Inferior parietal cortex (tissue), 1 donor: Measurements from ENCODE around the gene ME1.
"Not testable (repeated sequence)": the region's sequence is repeated elsewhere in the genome, so short reads cannot be mapped to it uniquely, and the experiment has no call there.

Source experiments
- DNase-seq: peaks from one replicate; pipeline ENCODE4 v3.0.0-alpha.2; 2016; ENCODE audit errors: extremely low spot score

ME1 gene

GRCh38 chr6:83352424-83353061 is 78.3 kb downstream of the ME1 start:
- no peak for DNase-seq

GRCh38 chr6:83343121-83343520 is 87.7 kb downstream of the ME1 start:
- DNase-seq: no peak

DNA sequence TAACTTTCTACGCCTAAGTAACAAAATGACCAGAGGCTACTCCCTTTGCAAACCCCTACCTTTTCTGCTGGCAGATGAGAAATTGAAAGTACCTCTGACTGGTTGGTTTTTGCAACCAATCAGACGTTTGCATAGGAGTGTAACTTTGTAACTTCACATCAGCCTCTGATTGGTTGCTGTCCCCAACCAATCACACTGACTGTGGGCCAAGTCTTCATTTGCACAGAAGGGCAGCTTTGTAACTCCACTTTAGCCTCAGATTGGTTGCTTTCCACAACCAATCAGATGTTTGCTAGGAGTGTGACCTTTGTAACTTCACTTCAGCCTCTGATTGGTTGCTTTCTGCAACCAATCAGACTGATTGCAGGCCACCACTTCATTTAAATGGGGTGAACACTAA is 89.1 kb downstream of the ME1 start:
- no peak for DNase-seq

DNA sequence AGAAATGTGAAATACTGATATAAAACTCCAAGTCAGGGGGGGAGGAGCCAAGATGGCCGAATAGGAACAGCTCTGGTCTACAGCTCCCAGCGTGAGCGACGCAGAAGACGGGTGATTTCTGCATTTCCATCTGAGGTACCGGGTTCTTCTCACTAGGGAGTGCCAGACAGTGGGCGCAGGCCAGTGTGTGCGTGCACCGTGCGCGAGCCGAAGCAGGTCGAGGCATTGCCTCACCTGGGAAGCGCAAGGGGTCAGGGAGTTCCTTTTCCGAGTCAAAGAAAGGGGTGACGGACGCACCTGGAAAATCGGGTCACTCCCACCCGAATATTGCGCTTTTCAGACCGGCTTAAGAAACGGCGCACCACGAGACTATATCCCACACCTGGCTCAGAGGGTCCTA is 96.9 kb downstream of the ME1 start:
- not testable (repeated sequence) for DNase-seq

GRCh38 chr6:83333500-83333899 is 97.4 kb downstream of the ME1 start:
- DNase-seq: no peak

- DNase-seq: no peak
Measured at GRCh38 chr6:83314693-83315092, 116.2 kb downstream of the ME1 start.

GRCh38 chr6:83313882-83314281 is 117.0 kb downstream of the ME1 start:
- no peak for DNase-seq

DNA sequence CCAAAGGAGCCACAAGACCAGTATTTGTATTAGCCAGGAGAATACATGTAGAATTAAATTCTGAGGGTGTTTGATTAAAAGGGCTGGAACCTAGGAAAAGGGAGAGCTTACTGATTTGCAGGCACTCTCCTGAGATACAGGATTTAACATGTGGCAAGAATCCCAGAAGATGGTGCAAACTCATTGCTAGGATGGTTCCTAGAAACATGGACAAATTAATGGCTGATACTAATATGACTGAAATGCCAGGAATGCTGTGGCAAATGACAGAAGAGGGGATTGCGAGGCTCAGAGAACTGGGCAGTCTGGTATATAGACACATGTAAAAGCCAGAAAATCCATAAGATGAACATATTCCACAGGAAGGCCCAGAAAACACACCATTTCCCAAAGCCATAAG is 119.6 kb downstream of the ME1 start:
- DNase-seq: no peak

- no peak for DNase-seq
Measured at GRCh38 chr6:83310046-83310445, 120.8 kb downstream of the ME1 start.

DNA sequence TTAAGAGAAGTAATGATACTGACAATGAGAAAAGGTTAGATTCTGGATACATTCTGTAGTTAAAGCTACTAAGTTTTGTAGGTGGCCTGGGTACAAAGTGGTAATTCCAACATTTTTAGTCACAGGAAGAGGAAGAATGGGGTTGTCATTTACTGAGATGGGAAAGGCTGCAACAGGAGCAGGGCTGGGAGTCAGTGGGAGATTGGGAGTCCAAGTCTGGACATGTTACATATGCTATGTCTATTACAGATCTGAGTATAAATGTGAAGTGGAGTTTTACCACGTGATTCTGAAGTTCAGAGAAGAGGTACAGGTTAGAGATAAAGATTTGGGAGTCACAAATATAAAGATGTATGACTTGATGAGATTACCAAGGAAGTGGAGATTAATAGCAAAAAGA is 121.5 kb downstream of the ME1 start:
- no peak for DNase-seq

- no peak for DNase-seq
Measured at GRCh38 chr6:83308833-83309232, 122.0 kb downstream of the ME1 start.

GRCh38 chr6:83307849-83308248 is 123.0 kb downstream of the ME1 start:
- no peak for DNase-seq

- DNase-seq: no peak
Measured at GRCh38 chr6:83303426-83303825, 127.4 kb downstream of the ME1 start.

- DNase-seq: no peak
Measured at GRCh38 chr6:83294676-83295075, 136.2 kb downstream of the ME1 start.

- DNase-seq: no peak
Measured at GRCh38 chr6:83292900-83293843, 137.7 kb downstream of the ME1 start.

DNA sequence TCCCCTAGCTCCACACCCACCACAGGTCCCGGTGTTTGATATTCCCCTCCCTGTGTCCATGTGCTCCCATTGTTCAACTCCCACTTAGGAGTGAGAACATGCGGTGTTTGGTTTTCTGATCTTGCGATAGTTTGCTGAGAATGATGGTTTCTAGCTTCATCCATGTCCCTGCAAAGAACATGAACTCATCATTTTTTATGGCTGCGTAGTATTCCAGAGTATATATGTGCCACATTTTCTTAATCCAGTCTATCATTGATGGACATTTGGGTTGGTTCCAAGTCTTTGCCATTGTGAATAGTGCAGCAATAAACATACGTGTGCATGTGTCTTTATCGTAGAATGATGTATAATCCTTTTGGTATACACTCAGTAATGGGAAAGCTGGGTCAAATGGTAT is 143.6 kb downstream of the ME1 start:
- not testable (repeated sequence) for DNase-seq

GRCh38 chr6:83285917-83286316 is 144.9 kb downstream of the ME1 start:
- DNase-seq: no peak

DNA sequence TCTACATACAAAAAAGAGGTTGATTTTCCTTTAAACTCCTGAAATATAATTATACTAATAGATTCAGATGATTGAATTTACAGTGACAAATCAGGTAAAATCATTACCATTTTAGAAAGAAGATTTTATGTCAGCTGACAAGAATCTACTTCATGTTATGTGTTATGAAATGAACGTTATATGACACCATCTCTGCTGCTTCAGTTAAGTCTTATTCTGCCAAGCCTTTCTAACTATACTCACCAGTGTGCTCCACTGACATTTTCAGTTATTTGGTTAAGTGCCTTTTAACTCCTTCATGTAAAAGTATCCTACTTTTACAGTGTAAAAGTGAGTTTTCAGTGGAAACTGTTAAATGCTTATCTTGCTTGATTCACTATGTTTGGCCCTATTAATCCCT is 157.3 kb downstream of the ME1 start:
- no peak for DNase-seq

DNA sequence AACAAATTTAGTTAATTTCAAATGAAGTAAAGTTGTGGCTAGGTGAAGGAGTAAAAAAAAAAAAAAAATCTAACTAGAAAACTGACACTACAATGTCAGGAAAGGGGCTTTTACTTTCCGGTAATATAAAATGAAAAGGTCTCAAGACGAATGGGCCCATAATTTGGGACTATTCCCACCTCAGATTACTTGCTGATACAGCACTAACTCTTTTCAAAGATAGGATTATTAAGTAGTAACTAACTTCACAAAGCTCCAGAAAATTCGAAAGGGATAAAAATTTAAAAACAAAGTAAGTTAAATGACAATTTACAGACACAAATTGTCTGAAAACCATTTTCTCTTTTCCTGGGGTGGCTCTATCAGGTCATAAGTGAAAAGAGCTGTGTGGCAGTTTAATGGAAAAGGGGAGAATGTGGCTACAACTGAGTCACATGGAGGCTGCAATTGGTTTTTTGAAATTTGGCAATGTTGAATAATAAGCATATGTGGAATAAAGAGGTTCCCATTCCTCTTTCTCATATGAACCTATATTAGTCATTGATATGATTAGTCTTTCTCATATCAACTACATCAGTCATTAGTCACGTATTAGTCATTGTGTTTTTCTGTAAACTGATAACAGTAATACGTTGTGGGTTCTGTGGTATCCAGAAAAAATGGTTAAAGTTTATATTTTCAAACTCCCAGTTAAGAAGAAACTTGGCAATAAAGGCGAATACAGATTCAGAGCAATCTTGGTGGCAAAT is 159.7 kb downstream of the ME1 start:
- no peak for DNase-seq

GRCh38 chr6:83265384-83265783 is 165.5 kb downstream of the ME1 start:
- no peak for DNase-seq

DNA sequence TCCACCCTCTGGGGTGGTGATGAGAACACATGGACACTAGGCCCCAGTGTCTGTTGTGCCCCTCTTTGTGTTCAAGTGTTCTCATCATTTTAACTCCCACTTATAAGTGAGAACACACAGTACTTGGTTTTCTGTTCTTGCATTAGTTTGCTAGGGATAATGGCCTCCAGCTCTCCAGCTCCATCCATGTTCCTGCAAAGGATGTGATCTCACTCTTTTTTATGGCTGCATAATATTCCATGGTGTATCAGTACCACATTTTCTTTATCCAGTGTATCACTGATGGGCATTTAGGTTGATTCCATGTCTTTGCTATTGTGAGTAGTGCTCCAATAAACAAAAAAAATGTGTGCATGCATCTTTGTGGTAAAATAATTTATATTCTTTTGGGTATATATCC is 170.3 kb downstream of the ME1 start:
- no peak for DNase-seq

- no peak for DNase-seq
Measured at GRCh38 chr6:83258517-83258916, 172.3 kb downstream of the ME1 start.

- DNase-seq: no peak
Measured at GRCh38 chr6:83257791-83258190, 173.1 kb downstream of the ME1 start.
